GM21447 (cell line): Measurements from ENCODE around the gene PRR19.
"Not testable (repeated sequence)": the region's sequence is repeated elsewhere in the genome, so short reads cannot be mapped to it uniquely, and the experiment has no call there.

ENCODE experiments used
- ATAC-seq: cut with Tn5 transposase; IDR thresholded peaks from one replicate; pipeline ENCODE4 v1.9.1; 2021; ENCODE audit not compliant: unreplicated experiment

The PRR19 gene

GRCh38 chr19:42301646-42302203, at the start of gene PRR19:
Gene PRR19 (plus strand): TSS chr19:42302132. CDS start chr19:42309585, 7,453 bp downstream.
- ATAC-seq: no peak

GRCh38 chr19:42252365-42253244, 49.3 kb upstream of the PRR19 start:
- no peak for ATAC-seq

GRCh38 chr19:42253245-42254088, 48.5 kb upstream of the PRR19 start:
- ATAC-seq: peak; percentile 7

- ATAC-seq: peak; percentile 30
Measured at GRCh38 chr19:42254089-42254849, 47.7 kb upstream of the PRR19 start.

GRCh38 chr19:42254850-42255765, 46.8 kb upstream of the PRR19 start, which contains the start of gene ERF:
Gene ERF (minus strand): TSS chr19:42255128. CDS start chr19:42254999, 129 bp downstream.
- peak; percentile 52 for ATAC-seq

- ATAC-seq: no peak
Measured at GRCh38 chr19:42255766-42256745, 45.9 kb upstream of the PRR19 start.

- not testable (repeated sequence) for ATAC-seq
Measured at GRCh38 chr19:42257842-42258241, 44.1 kb upstream of the PRR19 start.

- ATAC-seq: no peak
Measured at GRCh38 chr19:42261763-42262162, 40.2 kb upstream of the PRR19 start.

- ATAC-seq: not testable (repeated sequence)
Measured at GRCh38 chr19:42266105-42266504, 35.8 kb upstream of the PRR19 start.

GRCh38 chr19:42266928-42267603, 34.9 kb upstream of the PRR19 start:
- ATAC-seq: not testable (repeated sequence)

GRCh38 chr19:42267644-42268141, 34.2 kb upstream of the PRR19 start:
- no peak for ATAC-seq

GRCh38 chr19:42268142-42268703, 33.7 kb upstream of the PRR19 start:
- ATAC-seq: peak; percentile 48

GRCh38 chr19:42268704-42269477, 33.0 kb upstream of the PRR19 start, which contains the start of gene CIC:
Gene CIC (plus strand): TSS chr19:42269252. CDS start chr19:42271784, 2,532 bp downstream.
- peak; percentile 77 for ATAC-seq

- no peak for ATAC-seq
Measured at GRCh38 chr19:42269478-42270345, 32.2 kb upstream of the PRR19 start.

- ATAC-seq: no peak
Measured at GRCh38 chr19:42270346-42271044, 31.4 kb upstream of the PRR19 start.
